ENCODE data around the gene BHLHE23. TPM values are rescaled to one million over a fixed set of nuclear protein-coding genes. Genes with fewer than 3 reads are reported as not detected.

The BHLHE23 gene
- total RNA-seq, 1 donor: 1.3 TPM

DNA sequence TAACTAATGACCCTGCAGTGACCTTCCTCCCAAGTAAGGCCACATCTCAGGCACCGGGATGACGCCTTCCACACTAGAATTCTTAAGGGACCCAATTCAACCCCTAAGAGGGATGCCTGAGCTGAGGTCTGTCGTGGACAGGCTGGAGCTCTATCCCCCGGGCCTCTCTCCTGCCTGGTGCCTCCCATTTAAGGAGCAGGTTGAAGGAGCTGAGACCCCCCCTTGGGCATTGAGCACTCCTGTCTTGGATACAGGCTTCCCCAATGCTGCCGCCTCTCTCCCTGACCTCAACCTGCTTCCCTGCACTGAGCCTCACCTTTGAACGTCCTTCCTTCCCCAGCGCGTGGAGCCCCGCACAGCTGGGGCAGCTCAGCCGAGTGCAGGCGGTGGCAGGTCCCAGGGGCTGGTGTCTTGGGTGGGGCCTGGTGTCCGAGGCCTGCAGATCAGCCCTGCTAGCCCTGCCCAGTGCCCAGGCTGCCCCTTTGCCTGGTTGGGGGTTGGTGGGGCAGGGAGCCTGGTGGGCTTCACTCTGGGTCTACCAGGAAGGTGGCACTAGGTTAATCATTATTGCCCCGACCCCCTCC, 19.9 kb upstream of the BHLHE23 start:
- DNase-seq (ENCODE audit: low read depth in 2 of 3, low spot score in 2 of 3): no peak

DNA sequence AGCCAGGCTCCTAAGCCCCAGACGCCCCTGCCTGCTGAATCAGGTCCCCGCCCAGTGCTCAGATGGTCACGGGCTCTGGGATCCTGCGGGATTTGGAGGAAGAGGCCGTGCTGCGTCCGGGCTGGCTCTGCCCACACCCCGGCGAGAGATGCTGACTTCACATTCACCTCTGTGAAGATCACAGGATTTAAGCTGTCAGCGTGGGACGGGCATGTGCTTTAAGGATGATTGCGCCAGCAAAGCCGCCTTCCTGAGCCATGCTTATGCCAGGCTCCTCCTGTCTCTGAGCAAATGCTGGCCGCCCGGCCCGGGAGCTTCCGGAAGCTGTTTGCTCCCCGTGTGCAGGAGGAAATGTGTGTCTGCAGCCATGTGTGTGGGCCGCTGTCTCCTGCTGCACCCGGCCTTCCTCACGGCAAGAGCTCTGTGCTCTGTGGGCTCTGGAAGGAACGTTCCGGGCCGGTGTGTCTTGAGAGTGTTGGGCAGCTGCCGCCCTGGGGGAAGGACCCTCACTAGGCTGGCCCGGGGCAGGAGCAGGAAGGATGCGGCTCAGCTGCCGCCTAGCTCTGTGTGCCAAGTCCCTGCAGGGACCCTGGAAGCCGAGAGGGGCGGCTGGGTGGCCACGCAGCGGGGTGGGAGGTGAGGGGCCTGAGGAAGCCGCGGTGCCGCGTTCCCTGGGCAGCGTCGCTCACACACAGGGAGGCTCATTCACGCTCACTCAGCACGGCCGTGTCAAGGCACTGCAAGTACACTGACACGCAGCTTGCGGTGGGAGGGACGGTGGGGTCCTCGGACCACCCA, 19.0 kb upstream of the BHLHE23 start:
- DNase-seq (ENCODE audit: low read depth in 2 of 3, low spot score in 2 of 3): no peak

- DNase-seq (ENCODE audit: low read depth in 2 of 3, low spot score in 2 of 3): no peak
Observed at GRCh38 chr20:63024573-63025392, 18.0 kb upstream of the BHLHE23 start.

DNA sequence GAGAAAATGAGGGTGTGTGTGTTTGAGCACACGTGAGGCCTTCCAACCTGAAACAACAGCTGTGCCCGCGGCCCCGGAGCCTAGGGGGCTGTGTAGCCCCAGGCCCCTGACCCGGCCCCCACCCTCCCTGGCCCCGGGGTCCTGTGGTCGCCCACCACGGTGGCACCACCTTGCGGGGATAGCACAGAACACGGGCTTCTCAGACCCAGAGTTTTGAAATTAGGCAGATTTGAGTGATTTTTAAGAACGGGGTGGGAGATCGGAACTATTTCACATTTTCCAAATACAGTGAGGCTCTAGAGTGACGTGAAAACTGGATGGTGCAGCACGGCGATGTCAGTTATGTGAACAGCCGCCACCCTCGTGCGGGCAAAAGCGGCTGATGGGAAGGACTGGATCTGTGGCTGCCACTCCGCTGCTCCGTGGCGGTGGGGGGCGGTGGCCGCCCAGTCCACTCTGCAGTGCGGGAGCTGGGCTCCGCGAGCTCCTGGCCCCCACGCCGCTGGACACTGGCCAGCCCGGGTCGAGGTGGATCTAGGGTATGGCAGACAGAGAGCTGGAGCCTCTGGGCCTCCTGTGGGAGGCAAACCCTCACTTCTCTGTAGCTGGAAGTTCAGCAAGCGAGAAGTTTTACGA, 17.3 kb upstream of the BHLHE23 start:
- no peak for DNase-seq (ENCODE audit: low read depth in 2 of 3, low spot score in 2 of 3)

- DNase-seq (ENCODE audit: low read depth in 2 of 3, low spot score in 2 of 3): no peak
Observed at GRCh38 chr20:63023071-63023935, 16.5 kb upstream of the BHLHE23 start.

- DNase-seq (ENCODE audit: low read depth in 2 of 3, low spot score in 2 of 3): no peak
Observed at GRCh38 chr20:63022501-63022900, 15.7 kb upstream of the BHLHE23 start.

- no peak for DNase-seq (ENCODE audit: low read depth in 2 of 3, low spot score in 2 of 3)
Observed at GRCh38 chr20:63021356-63022321, 14.9 kb upstream of the BHLHE23 start.

DNA sequence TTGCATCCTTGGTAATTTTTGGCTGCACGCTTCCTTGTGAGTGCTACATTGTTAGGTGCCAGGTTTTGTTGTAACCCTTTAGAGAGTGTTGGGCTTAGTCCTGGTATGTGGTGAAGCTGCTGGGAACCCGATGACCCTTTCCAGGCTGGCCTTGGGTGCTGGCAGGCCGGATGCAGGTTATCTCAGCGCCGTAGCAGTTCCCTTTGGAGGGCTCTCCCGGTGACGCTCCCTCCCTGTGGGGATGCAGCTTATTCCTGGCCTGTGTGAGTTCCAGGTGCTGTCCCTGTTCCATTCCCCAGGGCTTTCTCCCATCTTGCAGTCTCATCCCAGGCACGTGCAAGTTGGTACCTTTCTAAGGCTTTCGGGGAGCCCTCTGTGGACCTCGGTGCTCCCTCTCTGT, 13.9 kb upstream of the BHLHE23 start:
- DNase-seq (ENCODE audit: low read depth in 2 of 3, low spot score in 2 of 3): no peak

DNA sequence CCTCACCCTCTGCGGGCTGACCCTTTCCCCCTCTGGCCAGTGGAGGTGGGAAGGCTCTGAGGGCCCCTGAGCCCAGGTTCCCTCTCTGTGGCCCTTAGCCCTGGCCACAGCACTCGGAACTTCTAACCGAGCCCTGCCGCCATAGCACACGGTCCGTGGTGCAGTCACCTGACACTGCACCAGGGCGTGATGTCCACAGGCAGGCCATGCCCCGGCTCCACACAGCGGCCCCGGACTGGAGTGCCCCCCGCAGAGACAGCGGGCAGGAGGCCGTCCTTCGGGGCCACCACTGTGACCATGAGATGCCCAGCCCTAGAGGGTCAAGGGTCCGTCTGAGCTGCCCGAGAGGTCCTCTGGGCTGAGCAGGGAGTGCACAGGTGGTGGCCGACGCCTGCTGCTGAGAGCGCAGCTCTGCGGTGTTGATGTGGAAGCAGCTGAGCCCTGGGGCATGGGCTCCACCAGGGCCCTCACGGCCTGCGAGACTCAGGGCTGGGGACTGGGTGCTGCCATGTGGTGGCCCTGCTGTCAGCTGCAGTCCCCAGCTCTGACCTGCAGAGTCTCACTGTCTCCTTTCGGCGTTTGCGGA, 11.2 kb upstream of the BHLHE23 start:
- DNase-seq (ENCODE audit: low read depth in 2 of 3, low spot score in 2 of 3): no peak

DNA sequence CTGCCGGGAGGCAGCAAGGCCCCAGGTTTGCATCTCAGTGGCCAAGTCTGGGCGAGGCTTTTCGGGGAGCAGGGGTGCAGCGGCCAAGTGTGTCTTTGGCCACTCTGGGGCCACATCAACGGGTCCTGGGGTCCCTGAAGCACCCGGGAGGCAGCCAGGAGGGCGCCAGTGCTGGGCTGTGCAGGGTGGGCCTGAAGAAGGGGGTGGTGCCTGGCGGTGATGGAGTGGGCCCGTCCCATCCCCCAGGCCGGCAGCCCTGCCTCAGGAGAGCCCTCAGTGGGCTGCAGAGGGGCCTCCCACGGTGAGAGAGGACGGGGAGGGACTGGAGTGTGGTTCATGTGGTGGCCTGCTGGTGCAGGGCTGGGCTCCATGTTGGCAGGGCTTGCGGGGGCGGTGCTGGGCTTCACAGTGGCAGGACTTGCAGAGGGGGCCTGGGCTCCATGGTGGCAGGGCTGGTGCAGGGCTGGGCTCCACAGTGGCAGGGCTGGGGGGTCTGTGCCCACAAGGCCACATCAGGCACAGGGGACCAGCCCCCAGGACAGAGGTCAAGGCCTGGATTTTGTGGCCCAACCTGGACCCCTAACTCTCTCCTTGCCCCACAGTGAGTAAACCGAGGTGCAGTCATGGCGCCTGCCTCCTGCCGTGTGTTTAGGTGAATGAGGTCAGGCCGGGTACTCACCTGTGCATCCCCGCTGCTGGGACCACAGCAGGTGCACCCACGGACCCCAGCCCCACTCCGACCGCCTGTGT, 10.5 kb upstream of the BHLHE23 start:
- no peak for DNase-seq (ENCODE audit: low read depth in 2 of 3, low spot score in 2 of 3)

GRCh38 chr20:63016514-63017075, 9.8 kb upstream of the BHLHE23 start:
- DNase-seq (ENCODE audit: low read depth in 2 of 3, low spot score in 2 of 3): no peak

GRCh38 chr20:63015662-63016361, 9.0 kb upstream of the BHLHE23 start:
- DNase-seq (ENCODE audit: low read depth in 2 of 3, low spot score in 2 of 3): no peak

DNA sequence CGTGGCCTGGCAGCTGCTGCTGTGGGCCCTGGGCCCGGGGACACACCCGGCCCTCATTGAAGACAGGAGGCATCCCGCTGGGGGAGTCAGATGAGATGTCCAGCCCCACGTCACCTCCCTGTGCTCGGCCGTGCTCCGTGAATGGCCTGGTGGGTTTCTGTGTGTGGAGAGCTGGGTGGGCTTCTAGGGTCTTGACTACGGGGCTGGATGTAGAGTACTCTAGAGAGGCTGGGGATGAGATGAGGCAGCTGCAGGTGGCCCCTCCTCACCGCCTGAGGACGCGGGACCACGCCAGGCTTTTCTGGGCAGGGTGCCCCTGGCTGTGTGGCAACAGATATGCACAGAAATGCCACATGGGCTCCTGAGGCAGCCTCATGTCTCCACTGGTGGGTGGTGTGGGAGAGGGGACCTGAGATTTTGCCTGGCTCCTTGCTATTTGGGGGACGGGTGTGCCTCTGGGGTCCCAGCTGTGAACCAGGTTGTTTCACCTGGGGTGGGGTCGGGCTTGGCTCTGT, 8.4 kb upstream of the BHLHE23 start:
- no peak for DNase-seq (ENCODE audit: low read depth in 2 of 3, low spot score in 2 of 3)

- DNase-seq (ENCODE audit: low read depth in 2 of 3, low spot score in 2 of 3): no peak
Observed at GRCh38 chr20:63014710-63015109, 7.9 kb upstream of the BHLHE23 start.

- no peak for DNase-seq (ENCODE audit: low read depth in 2 of 3, low spot score in 2 of 3)
Observed at GRCh38 chr20:63014287-63014686, 7.5 kb upstream of the BHLHE23 start.

GRCh38 chr20:63013207-63013606, 6.4 kb upstream of the BHLHE23 start:
- DNase-seq (ENCODE audit: low read depth in 2 of 3, low spot score in 2 of 3): no peak

- no peak for DNase-seq (ENCODE audit: low read depth in 2 of 3, low spot score in 2 of 3)
Observed at GRCh38 chr20:63011798-63012197, 5.0 kb upstream of the BHLHE23 start.
